ENCODE measurements around the gene SBF2. TPM values are rescaled to one million over a fixed set of nuclear protein-coding genes. Genes with fewer than 3 reads are reported as not detected.

SBF2 gene
- polyA plus RNA-seq, 1 donor from 2014 or later: 53.4 TPM

- Histone ChIP-seq H3K4me2 (ENCODE audit: low read length) (no peak overlapping the region), H3K27me3 (ENCODE audit: insufficient read depth, low read depth, low read length) (no peaks in the 10 kb centered on the region), H4K20me1 (ENCODE audit: insufficient read depth) (no peaks in the 10 kb centered on the region), H3K9me2 (ENCODE audit: insufficient read depth, low read length) (no peaks in the 10 kb centered on the region), H3K4me3 (ENCODE audit: low read length) (no peak overlapping the region), H3F3A (ENCODE audit: insufficient read depth, low read length, poor library complexity, severe bottlenecking) (no peaks in the 10 kb centered on the region), H3K9ac (ENCODE audit: low read length) (no peak overlapping the region), H3K27ac (ENCODE audit: low read length) (no peak overlapping the region), H3K36me3 (ENCODE audit: insufficient read depth, low read length) (no peaks in the 10 kb centered on the region), H2AFZ (ENCODE audit: low read depth, low read length) (no peak overlapping the region), H3K9me3 (ENCODE audit: low read length) (no peaks in the 10 kb centered on the region), H3K79me2 (replicated peaks; ENCODE audit: insufficient read depth, low read length) (no peaks in the 10 kb centered on the region)
- TF ChIP-seq RAD21 (conservative IDR thresholded peaks at IDR 0.05) (no peak), POLR2AphosphoS5 (IDR thresholded peaks at IDR 0.05) (no peak), SMC3 (conservative IDR thresholded peaks at IDR 0.05; ENCODE audit: poor library complexity) (no peak), EZH2 (IDR thresholded peaks at IDR 0.05; ENCODE audit: borderline replicate concordance, insufficient read depth, low read length, poor library complexity, severe bottlenecking) (no peak), TAF1 (IDR thresholded peaks at IDR 0.05; ENCODE audit: low read depth) (no peak), MXI1 (conservative IDR thresholded peaks at IDR 0.05; ENCODE audit: poor library complexity, severe bottlenecking) (no peak), EP300 (conservative IDR thresholded peaks at IDR 0.05; ENCODE audit: poor library complexity, severe bottlenecking) (no peak)
- TF ChIP-seq, protein P1, sequence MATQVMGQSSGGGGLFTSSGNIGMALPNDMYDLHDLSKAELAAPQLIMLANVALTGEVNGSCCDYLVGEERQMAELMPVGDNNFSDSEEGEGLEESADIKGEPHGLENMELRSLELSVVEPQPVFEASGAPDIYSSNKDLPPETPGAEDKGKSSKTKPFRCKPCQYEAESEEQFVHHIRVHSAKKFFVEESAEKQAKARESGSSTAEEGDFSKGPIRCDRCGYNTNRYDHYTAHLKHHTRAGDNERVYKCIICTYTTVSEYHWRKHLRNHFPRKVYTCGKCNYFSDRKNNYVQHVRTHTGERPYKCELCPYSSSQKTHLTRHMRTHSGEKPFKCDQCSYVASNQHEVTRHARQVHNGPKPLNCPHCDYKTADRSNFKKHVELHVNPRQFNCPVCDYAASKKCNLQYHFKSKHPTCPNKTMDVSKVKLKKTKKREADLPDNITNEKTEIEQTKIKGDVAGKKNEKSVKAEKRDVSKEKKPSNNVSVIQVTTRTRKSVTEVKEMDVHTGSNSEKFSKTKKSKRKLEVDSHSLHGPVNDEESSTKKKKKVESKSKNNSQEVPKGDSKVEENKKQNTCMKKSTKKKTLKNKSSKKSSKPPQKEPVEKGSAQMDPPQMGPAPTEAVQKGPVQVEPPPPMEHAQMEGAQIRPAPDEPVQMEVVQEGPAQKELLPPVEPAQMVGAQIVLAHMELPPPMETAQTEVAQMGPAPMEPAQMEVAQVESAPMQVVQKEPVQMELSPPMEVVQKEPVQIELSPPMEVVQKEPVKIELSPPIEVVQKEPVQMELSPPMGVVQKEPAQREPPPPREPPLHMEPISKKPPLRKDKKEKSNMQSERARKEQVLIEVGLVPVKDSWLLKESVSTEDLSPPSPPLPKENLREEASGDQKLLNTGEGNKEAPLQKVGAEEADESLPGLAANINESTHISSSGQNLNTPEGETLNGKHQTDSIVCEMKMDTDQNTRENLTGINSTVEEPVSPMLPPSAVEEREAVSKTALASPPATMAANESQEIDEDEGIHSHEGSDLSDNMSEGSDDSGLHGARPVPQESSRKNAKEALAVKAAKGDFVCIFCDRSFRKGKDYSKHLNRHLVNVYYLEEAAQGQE (IDR thresholded peaks at IDR 0.05; ENCODE audit: borderline replicate concordance): no peak
- TF ChIP-seq, protein P2, sequence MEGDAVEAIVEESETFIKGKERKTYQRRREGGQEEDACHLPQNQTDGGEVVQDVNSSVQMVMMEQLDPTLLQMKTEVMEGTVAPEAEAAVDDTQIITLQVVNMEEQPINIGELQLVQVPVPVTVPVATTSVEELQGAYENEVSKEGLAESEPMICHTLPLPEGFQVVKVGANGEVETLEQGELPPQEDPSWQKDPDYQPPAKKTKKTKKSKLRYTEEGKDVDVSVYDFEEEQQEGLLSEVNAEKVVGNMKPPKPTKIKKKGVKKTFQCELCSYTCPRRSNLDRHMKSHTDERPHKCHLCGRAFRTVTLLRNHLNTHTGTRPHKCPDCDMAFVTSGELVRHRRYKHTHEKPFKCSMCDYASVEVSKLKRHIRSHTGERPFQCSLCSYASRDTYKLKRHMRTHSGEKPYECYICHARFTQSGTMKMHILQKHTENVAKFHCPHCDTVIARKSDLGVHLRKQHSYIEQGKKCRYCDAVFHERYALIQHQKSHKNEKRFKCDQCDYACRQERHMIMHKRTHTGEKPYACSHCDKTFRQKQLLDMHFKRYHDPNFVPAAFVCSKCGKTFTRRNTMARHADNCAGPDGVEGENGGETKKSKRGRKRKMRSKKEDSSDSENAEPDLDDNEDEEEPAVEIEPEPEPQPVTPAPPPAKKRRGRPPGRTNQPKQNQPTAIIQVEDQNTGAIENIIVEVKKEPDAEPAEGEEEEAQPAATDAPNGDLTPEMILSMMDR (IDR thresholded peaks at IDR 0.05; ENCODE audit: poor library complexity, severe bottlenecking): no peak
Measured at GRCh38 chr11:10051868-10052586, 242.0 kb downstream of the SBF2 start.

DNA sequence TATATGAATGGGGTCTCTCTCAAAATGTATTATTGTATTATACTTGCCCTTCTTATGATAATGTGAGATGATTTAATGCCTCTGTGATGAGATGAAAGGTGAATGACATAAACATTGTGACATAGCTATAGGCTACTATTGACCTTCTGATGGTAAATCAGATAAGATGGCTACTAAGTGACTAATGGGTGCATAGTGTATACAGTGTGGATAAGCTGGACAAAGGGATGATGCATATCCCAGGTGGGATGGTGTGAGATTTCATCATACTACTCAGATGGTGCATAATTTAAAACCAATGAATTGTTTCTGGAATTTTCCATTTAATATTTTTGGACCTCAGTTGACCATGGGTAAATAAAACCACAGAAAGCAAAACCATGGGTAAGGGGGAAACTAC is 243.5 kb downstream of the SBF2 start:
- no peaks in the 10 kb centered on the region for H4K20me1 ChIP-seq (ENCODE audit: insufficient read depth)
- H3K9ac ChIP-seq (ENCODE audit: low read length): no peak overlapping the region
- no peak overlapping the region for H3K27ac ChIP-seq (ENCODE audit: low read length)
- H3K9me2 ChIP-seq (ENCODE audit: insufficient read depth, low read length): no peaks in the 10 kb centered on the region
- no peaks in the 10 kb centered on the region for H3K9me3 ChIP-seq (ENCODE audit: low read length)
- H3K4me3 ChIP-seq (ENCODE audit: low read length): no peak overlapping the region
- TF ChIP-seq EZH2 (IDR thresholded peaks at IDR 0.05; ENCODE audit: borderline replicate concordance, insufficient read depth, low read length, poor library complexity, severe bottlenecking) (no peak), RAD21 (conservative IDR thresholded peaks at IDR 0.05) (no peak), MXI1 (conservative IDR thresholded peaks at IDR 0.05; ENCODE audit: poor library complexity, severe bottlenecking) (no peak), POLR2AphosphoS5 (IDR thresholded peaks at IDR 0.05) (no peak), TAF1 (IDR thresholded peaks at IDR 0.05; ENCODE audit: low read depth) (no peak)
- H2AFZ ChIP-seq (ENCODE audit: low read depth, low read length): no peak overlapping the region
- H3F3A ChIP-seq (ENCODE audit: insufficient read depth, low read length, poor library complexity, severe bottlenecking): no peaks in the 10 kb centered on the region
- no peaks in the 10 kb centered on the region for H3K79me2 ChIP-seq (replicated peaks; ENCODE audit: insufficient read depth, low read length)
- H3K36me3 ChIP-seq (ENCODE audit: insufficient read depth, low read length): no peaks in the 10 kb centered on the region
- H3K4me2 ChIP-seq (ENCODE audit: low read length): no peak overlapping the region
- H3K27me3 ChIP-seq (ENCODE audit: insufficient read depth, low read depth, low read length): no peaks in the 10 kb centered on the region
